ENCODE results near the gene RHBDF2. TPM values are rescaled to one million over a fixed set of nuclear protein-coding genes. Genes with fewer than 3 reads are reported as not detected.

The RHBDF2 gene
- total and polyA plus RNA-seq, 2 donors (not counting 3 experiments of a cell fraction or from before 2014, with no cell fraction given) = 25.5 to 38.5 TPM

GRCh38 chr17:76439314-76439928, 61.8 kb downstream of the RHBDF2 start:
- Histone ChIP-seq H3K27ac (ENCODE audit: insufficient read depth, low read depth, low read length) (no peak overlapping the region), H4K20me1 (replicated peaks; ENCODE audit: control insufficient read depth, extremely low read depth, insufficient read depth, low read length) (no peaks in the 10 kb centered on the region), H3K36me3 (ENCODE audit: control insufficient read depth in 2 of 2, extremely low read depth in 1 of 2, insufficient read depth in 2 of 2, low read length in 2 of 2) (no peaks in the 10 kb centered on the region), H3K27me3 (ENCODE audit: control insufficient read depth in 2 of 2, insufficient read depth in 2 of 2, low read length in 2 of 2) (no peaks in the 10 kb centered on the region), H3K4me1 (ENCODE audit: control insufficient read depth, extremely low read depth, insufficient read depth, low read length) (peaks cover 15% of the 10 kb centered on the region), H3K4me3 (replicated peaks in 1 of 3; ENCODE audit: insufficient read depth in 1 of 3, low read depth in 1 of 3, low read length in 3 of 3) (no peak overlapping the region), H3K9ac (replicated peaks; ENCODE audit: extremely low read depth, insufficient read depth, low read length) (no peak overlapping the region), H2AFZ (ENCODE audit: low read depth, low read length) (no peak overlapping the region), H3K4me2 (ENCODE audit: insufficient read depth, low read length) (no peak overlapping the region), H3K79me2 (ENCODE audit: control insufficient read depth, insufficient read depth, low read length) (peaks cover 62% of the 10 kb centered on the region), H3K9me1 (replicated peaks; ENCODE audit: control insufficient read depth, extremely low read depth, insufficient read depth, low read length) (no peaks in the 10 kb centered on the region), H3K9me3 (replicated peaks; ENCODE audit: control insufficient read depth, insufficient read depth, low read length) (no peaks in the 10 kb centered on the region)
- no peak for FAIRE-seq
- intact Hi-C loops (cut with micrococcal nuclease) = no loop called here
- TF ChIP-seq CTCF (IDR thresholded peaks at IDR 0.05; ENCODE audit: extremely low read depth in 1 of 2, insufficient read depth in 1 of 2, low read depth in 1 of 2, low read length in 2 of 2) (no peak), MAX (IDR thresholded peaks at IDR 0.05; ENCODE audit: insufficient read depth, insufficient read length) (no peak), GATA2 (IDR thresholded peaks at IDR 0.05; ENCODE audit: insufficient read depth, insufficient read length, low read depth, low read length) (no peak)
- POLR2A ChIA-PET = no interaction called here
- no peak for DNase-seq (ENCODE audit: low read depth, low spot score)
- CTCF ChIA-PET = interaction anchor here (1.4 kb wide), 1 partner anchor 31 kb away, joined by 4 read pairs; no protein-coding TSS in a partner anchor
- BruUV-seq (replicated peaks) = no TSS peak
- dilution Hi-C loops (cut with MboI; ENCODE audit: extremely low pct_ligation_motif_present, low sequenced_read_pairs) = loop anchor here (25.0 kb wide), 1 partner anchor 227 kb away; no protein-coding TSS in a partner anchor

- Histone ChIP-seq H3K4me2 (ENCODE audit: insufficient read depth, low read length) (no peak overlapping the region), H3K9me1 (replicated peaks; ENCODE audit: control insufficient read depth, extremely low read depth, insufficient read depth, low read length) (no peaks in the 10 kb centered on the region), H3K79me2 (ENCODE audit: control insufficient read depth, insufficient read depth, low read length) (peaks cover 63% of the 10 kb centered on the region), H3K4me1 (ENCODE audit: control insufficient read depth, extremely low read depth, insufficient read depth, low read length) (peaks cover 14% of the 10 kb centered on the region), H3K36me3 (ENCODE audit: control insufficient read depth in 2 of 2, extremely low read depth in 1 of 2, insufficient read depth in 2 of 2, low read length in 2 of 2) (no peaks in the 10 kb centered on the region), H2AFZ (ENCODE audit: low read depth, low read length) (no peak overlapping the region), H4K20me1 (replicated peaks; ENCODE audit: control insufficient read depth, extremely low read depth, insufficient read depth, low read length) (no peaks in the 10 kb centered on the region), H3K27me3 (ENCODE audit: control insufficient read depth in 2 of 2, insufficient read depth in 2 of 2, low read length in 2 of 2) (no peaks in the 10 kb centered on the region), H3K4me3 (replicated peaks in 1 of 3; ENCODE audit: insufficient read depth in 1 of 3, low read depth in 1 of 3, low read length in 3 of 3) (no peak overlapping the region), H3K9me3 (replicated peaks; ENCODE audit: control insufficient read depth, insufficient read depth, low read length) (no peaks in the 10 kb centered on the region), H3K9ac (replicated peaks; ENCODE audit: extremely low read depth, insufficient read depth, low read length) (no peak overlapping the region), H3K27ac (ENCODE audit: insufficient read depth, low read depth, low read length) (no peak overlapping the region)
- DNase-seq (ENCODE audit: low read depth, low spot score) = no peak
- FAIRE-seq = no peak
- TF ChIP-seq MYC (IDR thresholded peaks at IDR 0.05; ENCODE audit: low read depth, low read length) (no peak), EZH2 (IDR thresholded peaks at IDR 0.05; ENCODE audit: borderline replicate concordance, low read depth, low read length, severe bottlenecking) (no peak), GATA2 (IDR thresholded peaks at IDR 0.05; ENCODE audit: insufficient read depth, insufficient read length, low read depth, low read length) (no peak), JUN (IDR thresholded peaks at IDR 0.05; ENCODE audit: borderline replicate concordance, insufficient read depth, insufficient read length, low read depth) (no peak), MAX (IDR thresholded peaks at IDR 0.05; ENCODE audit: insufficient read depth, insufficient read length) (no peak), POLR2AphosphoS5 (IDR thresholded peaks at IDR 0.05; ENCODE audit: insufficient read depth, low read depth, low read length) (no peak), CTCF (IDR thresholded peaks at IDR 0.05; ENCODE audit: extremely low read depth in 1 of 2, insufficient read depth in 1 of 2, low read depth in 1 of 2, low read length in 2 of 2) (no peak), POLR2A (IDR thresholded peaks at IDR 0.05; ENCODE audit: low read depth, low read length) (no peak), FOS (IDR thresholded peaks at IDR 0.05; ENCODE audit: borderline replicate concordance, insufficient read depth, low read length) (no peak)
- no TSS peak for BruUV-seq (replicated peaks)
- POLR2A ChIA-PET = no interaction called here
- CTCF ChIA-PET = interaction anchor here (1.4 kb wide), 1 partner anchor 30 kb away, joined by 4 read pairs; no protein-coding TSS in a partner anchor
- dilution Hi-C loops (cut with MboI; ENCODE audit: extremely low pct_ligation_motif_present, low sequenced_read_pairs) (loop anchor here (25.0 kb wide), 1 partner anchor 227 kb away; no protein-coding TSS in a partner anchor), intact Hi-C loops (cut with micrococcal nuclease) (no loop called here)
Observed at GRCh38 chr17:76438906-76439305, 62.3 kb downstream of the RHBDF2 start.
